K562 (cell line): ENCODE results near the gene NR1I3. TPM values are rescaled to one million over a fixed set of nuclear protein-coding genes. Genes with fewer than 3 reads are reported as not detected.
A peak's percentile ranks its signal among the peaks of the same experiment; 100 is the strongest.

ENCODE experiments used
- BHLHE40 ChIP-seq: IDR thresholded peaks from 2 replicates; pipeline ENCODE4 v1.6.1; 2011; ENCODE audit warnings: low read length, improper control_type of control experiment
- CTCF ChIP-seq, 3 experiments: IDR thresholded peaks in 2 of 3; conservative IDR thresholded peaks in 1 of 3; 2 replicates each; pipeline ENCODE4 v1.5.1; 2011 to 2012; ENCODE audit warnings: low read length in 3 of 3, mild to moderate bottlenecking in 3 of 3, control low read depth in 2 of 3, improper control_type of control experiment in 1 of 3, inconsistent platforms in 1 of 3, low read depth in 1 of 3, mixed read lengths in 1 of 3, moderate library complexity in 1 of 3; ENCODE audit not compliant: insufficient read depth in 2 of 3
- E2F3 ChIP-seq: fragments of 250-450 bp; sonication (Bioruptor Pico); IDR thresholded peaks from 2 replicates; pipeline ENCODE4 v1.4.0; 2020; ENCODE audit warnings: mild to moderate bottlenecking
- ETV1 ChIP-seq: fragments of 450-650 bp; conservative IDR thresholded peaks from 2 replicates; pipeline ENCODE4 v1.6.1; 2016; ENCODE audit warnings: missing genetic modification characterization, control low read depth, low read depth, missing compliant biosample characterization
- FOXP4 ChIP-seq: sonication (generic); formaldehyde crosslinking; IDR thresholded peaks from 2 replicates; pipeline ENCODE4 v1.8.0; 2022; ENCODE audit warnings: mild to moderate bottlenecking, missing genetic modification reagents, borderline replicate concordance
- GABPA ChIP-seq: fragments of 200-800 bp; sonication (Bioruptor generic); conservative IDR thresholded peaks from 2 replicates; pipeline ENCODE4 v1.6.1; 2016; ENCODE audit warnings: low read depth, missing genetic modification characterization, missing compliant biosample characterization
- HOXB6 ChIP-seq: fragments of 250-450 bp; sonication (Bioruptor Pico); IDR thresholded peaks from 2 replicates; pipeline ENCODE4 v1.5.1; 2022; ENCODE audit warnings: mild to moderate bottlenecking, borderline replicate concordance
- KDM1A ChIP-seq, 2 experiments: fragments of 450-650 bp; IDR thresholded peaks; 2 replicates each; pipeline ENCODE4 v1.6.1; 2016; ENCODE audit warnings: mild to moderate bottlenecking in 2 of 2
- NEUROD1 ChIP-seq: fragments of 150-350 bp; IDR thresholded peaks from 2 replicates; pipeline ENCODE4 v1.6.1; 2014; ENCODE audit warnings: borderline replicate concordance, low read length, low read depth; ENCODE audit not compliant: partially characterized antibody
- RBFOX2 ChIP-seq: fragments of 200-400 bp; formaldehyde crosslinking; IDR thresholded peaks from 2 replicates; pipeline ENCODE4 v1.6.1; 2017; ENCODE audit warnings: low read depth, mild to moderate bottlenecking, low read length, moderate library complexity
- RCOR1 ChIP-seq, 2 experiments: IDR thresholded peaks; 2 replicates each; pipeline ENCODE4 v1.6.1; 2012; ENCODE audit warnings: low read depth in 2 of 2, low read length in 2 of 2, borderline replicate concordance in 1 of 2, improper control_type of control experiment in 1 of 2
- RUNX1 ChIP-seq: sonication (generic); IDR thresholded peaks from 2 replicates; pipeline ENCODE4 v1.6.1; 2016; ENCODE audit warnings: antibody characterized with exemption, low read depth
- SP1 ChIP-seq: sonication (generic); formaldehyde crosslinking; IDR thresholded peaks from 2 replicates; pipeline ENCODE4 v1.8.1; 2022; ENCODE audit warnings: mild to moderate bottlenecking, missing genetic modification reagents
- STAG1 ChIP-seq: sonication (generic); formaldehyde crosslinking; IDR thresholded peaks from 2 replicates; pipeline ENCODE4 v1.5.0; 2020; ENCODE audit warnings: missing genetic modification reagents, borderline replicate concordance
- ZKSCAN1 ChIP-seq: fragments of 150-350 bp; IDR thresholded peaks from 2 replicates; pipeline ENCODE4 v1.6.1; 2016; ENCODE audit warnings: low read depth, low read length
- polyA plus RNA-seq, 8 experiments: library from polyadenylated mRNA; depleted of rRNA in 4 of 8; stranded (reverse) in 5 of 8; unstranded in 3 of 8; fragments of >200 nt; fragmentation: Nextera tagmentation in 2 of 8; fragmentation: Illumina TruSeq in 1 of 8; extraction: Ambion mirVana in 2 of 8; extraction: Trizol in 1 of 8; gene quantifications; 2 replicates each; pipeline versions ENCODE4 v1.2.1 to v1.2.3, GENCODE V29; 2011 to 2014; ENCODE audit warnings: inconsistent platforms in 1 of 8, missing spikeins in 1 of 8
- total RNA-seq, 7 experiments: library from RNA; depleted of rRNA in 6 of 7; stranded (reverse); fragments of >200 nt in 6 of 7; fragmentation: Illumina TruSeq in 2 of 7; extraction: Trizol in 2 of 7; gene quantifications; 2 replicates each; pipeline versions ENCODE4 v1.2.1 to v1.2.3, GENCODE V29; 2011 to 2021; ENCODE audit warnings: low replicate concordance in 1 of 7
- TF ChIP-seq, protein P1 (sequence below): fragments of 450-650 bp; formaldehyde crosslinking; IDR thresholded peaks from 2 replicates; pipeline ENCODE4 v1.4.0; 2020; ENCODE audit warnings: mild to moderate bottlenecking, moderate library complexity
- TF ChIP-seq, protein P2 (sequence below): fragments of 200-800 bp; sonication (Bioruptor generic); IDR thresholded peaks from 2 replicates; pipeline ENCODE4 v1.6.1; 2017; ENCODE audit warnings: missing genetic modification characterization, missing compliant biosample characterization

NR1I3 gene
- total and polyA plus RNA-seq, 9 of the 15 experiments (the other 6 are each of a cell fraction or from before 2014, with no cell fraction given), result 0.11 TPM; not detected in 8

GRCh38 chr1:161209790-161210409 lies 28.1 kb downstream of the NR1I3 start (continued):
- TF ChIP-seq STAG1, result peak; percentile 77
- TF ChIP-seq NEUROD1, result peak; percentile 42
- TF ChIP-seq GABPA, result 0 out of 2 replicates have a peak, but pooled peaks have one; percentile 41
- peak; percentile 9; the same call in 1 of the 2 replicates for TF ChIP-seq BHLHE40
- peak; percentile 58 for TF ChIP-seq SP1
- no peak for TF ChIP-seq FOXP4 (CRISPR knock-in tag)
- TF ChIP-seq RCOR1 (IDR thresholded peaks at IDR 0.05; ENCODE audit: borderline replicate concordance in 1 of 2, low read depth in 2 of 2, low read length in 2 of 2), result peak in 1 of 2 experiments; percentile 49; a peak in 1 of 4 replicates
- TF ChIP-seq E2F3 (CRISPR knock-in tag), result no peak
- TF ChIP-seq HOXB6 (CRISPR knock-in tag), result no peak
- peak; percentile 94 to 97 (median 96) for TF ChIP-seq CTCF (IDR thresholded peaks at IDR 0.05 in 2 of 3, conservative IDR thresholded peaks at IDR 0.05 in 1 of 3; ENCODE audit: insufficient read depth in 2 of 3, low read depth in 1 of 3, low read length in 3 of 3)
- TF ChIP-seq, protein P1, sequence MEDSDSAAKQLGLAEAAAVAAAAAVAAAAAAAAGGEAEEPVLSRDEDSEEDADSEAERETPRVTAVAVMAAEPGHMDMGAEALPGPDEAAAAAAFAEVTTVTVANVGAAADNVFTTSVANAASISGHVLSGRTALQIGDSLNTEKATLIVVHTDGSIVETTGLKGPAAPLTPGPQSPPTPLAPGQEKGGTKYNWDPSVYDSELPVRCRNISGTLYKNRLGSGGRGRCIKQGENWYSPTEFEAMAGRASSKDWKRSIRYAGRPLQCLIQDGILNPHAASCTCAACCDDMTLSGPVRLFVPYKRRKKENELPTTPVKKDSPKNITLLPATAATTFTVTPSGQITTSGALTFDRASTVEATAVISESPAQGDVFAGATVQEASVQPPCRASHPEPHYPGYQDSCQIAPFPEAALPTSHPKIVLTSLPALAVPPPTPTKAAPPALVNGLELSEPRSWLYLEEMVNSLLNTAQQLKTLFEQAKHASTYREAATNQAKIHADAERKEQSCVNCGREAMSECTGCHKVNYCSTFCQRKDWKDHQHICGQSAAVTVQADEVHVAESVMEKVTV, result peak; percentile 85
- TF ChIP-seq RBFOX2, result 0 out of 2 replicates have a peak, but pooled peaks have one; percentile 4
- TF ChIP-seq, protein P2, sequence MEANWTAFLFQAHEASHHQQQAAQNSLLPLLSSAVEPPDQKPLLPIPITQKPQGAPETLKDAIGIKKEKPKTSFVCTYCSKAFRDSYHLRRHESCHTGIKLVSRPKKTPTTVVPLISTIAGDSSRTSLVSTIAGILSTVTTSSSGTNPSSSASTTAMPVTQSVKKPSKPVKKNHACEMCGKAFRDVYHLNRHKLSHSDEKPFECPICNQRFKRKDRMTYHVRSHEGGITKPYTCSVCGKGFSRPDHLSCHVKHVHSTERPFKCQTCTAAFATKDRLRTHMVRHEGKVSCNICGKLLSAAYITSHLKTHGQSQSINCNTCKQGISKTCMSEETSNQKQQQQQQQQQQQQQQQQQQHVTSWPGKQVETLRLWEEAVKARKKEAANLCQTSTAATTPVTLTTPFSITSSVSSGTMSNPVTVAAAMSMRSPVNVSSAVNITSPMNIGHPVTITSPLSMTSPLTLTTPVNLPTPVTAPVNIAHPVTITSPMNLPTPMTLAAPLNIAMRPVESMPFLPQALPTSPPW, result peak; percentile 63; the same call in 1 of the 2 replicates
- TF ChIP-seq ETV1 (tag), result peak; percentile 57
- TF ChIP-seq KDM1A (IDR thresholded peaks at IDR 0.05), result peak in 1 of 2 experiments; percentile 30; a peak in 1 of 4 replicates
- no peak for TF ChIP-seq RUNX1
- no peak for TF ChIP-seq ZKSCAN1
